HG03558 (cell line): ENCODE data around the gene AGXT.
A peak's percentile ranks its signal among the peaks of the same experiment; 100 is the strongest.

Experiments
- ATAC-seq: cut with Tn5 transposase; IDR thresholded peaks from one replicate; pipeline ENCODE4 v1.9.1; 2021; ENCODE audit warnings: moderate number of reproducible peaks; ENCODE audit not compliant: unreplicated experiment; ENCODE audit errors: extremely low read depth

Gene AGXT

DNA sequence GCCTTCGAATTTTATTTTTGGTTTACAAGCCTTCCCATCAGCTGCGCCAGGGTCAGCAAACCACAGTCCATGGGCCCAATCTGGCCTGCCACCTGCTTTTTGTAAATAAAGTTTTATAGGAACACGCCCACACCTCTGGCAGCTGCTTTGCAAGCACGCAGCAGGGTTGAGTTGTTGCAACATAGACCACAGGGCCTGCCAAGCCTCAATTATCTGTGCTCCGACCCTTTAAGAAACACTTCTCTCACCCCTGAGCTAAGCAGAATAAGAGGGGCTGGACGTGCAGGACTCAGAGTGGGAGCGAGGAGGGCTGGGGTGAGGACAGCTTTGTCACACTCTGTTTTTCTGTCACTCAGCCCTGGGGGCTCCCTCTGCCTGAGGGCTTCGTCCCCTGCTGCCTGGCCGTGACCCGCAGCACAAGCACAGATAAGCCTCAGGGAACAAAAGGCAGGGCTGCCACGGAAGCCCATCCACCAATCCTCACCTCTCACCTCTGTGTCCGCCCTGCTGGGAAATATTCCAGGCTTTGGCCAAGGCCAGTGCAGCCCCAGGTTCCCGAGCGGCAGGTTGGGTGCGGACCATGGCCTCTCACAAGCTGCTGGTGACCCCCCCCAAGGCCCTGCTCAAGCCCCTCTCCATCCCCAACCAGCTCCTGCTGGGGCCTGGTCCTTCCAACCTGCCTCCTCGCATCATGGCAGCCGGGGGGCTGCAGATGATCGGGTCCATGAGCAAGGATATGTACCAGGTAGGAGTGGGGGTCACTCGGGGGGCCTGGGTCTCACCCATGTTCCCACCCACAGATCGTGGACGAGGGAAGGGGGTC, at the start of gene AGXT:
Gene AGXT (plus strand): TSS at position 539 of the 823 bp plus-strand sequence. CDS start 42 bp downstream, at position 581.
- no peak for ATAC-seq

DNA sequence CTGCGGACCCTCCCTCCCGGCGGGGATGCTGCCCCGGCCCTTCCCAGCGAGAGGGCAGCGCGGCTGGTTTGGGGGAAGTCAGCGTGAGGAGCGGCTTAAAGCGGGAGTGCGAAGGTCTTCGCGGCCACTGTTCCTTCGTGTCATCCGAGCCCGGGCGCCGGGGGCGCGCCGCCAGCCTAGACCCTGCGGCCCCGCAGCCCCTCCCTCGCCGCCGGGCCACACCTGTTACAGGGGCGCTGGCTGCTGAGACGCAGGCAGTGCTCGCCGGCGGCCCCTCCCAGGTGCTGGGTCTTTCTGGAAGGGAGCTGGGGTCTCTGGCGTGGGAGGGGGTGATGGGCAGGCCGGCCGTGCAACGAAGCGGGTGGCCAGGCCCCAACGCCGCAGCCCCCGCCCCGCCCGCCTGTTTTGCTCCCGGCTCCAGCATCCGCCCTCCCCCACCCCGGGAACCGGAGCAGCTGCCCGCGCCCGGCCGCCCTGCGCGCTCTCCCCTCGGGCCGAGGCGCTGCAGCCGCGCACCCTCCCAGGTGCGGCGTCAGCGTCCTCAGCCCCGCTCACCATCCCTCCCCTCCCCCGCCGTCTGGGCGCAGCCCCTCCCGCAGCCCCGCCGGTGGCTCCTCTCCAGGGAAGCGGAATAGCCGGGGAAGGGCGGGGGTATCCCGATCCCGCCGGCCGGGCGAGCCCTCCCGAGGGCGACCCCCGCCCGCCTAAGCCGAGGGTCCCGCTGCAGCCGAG, 49.3 kb upstream of the AGXT start:
- ATAC-seq = no peak

DNA sequence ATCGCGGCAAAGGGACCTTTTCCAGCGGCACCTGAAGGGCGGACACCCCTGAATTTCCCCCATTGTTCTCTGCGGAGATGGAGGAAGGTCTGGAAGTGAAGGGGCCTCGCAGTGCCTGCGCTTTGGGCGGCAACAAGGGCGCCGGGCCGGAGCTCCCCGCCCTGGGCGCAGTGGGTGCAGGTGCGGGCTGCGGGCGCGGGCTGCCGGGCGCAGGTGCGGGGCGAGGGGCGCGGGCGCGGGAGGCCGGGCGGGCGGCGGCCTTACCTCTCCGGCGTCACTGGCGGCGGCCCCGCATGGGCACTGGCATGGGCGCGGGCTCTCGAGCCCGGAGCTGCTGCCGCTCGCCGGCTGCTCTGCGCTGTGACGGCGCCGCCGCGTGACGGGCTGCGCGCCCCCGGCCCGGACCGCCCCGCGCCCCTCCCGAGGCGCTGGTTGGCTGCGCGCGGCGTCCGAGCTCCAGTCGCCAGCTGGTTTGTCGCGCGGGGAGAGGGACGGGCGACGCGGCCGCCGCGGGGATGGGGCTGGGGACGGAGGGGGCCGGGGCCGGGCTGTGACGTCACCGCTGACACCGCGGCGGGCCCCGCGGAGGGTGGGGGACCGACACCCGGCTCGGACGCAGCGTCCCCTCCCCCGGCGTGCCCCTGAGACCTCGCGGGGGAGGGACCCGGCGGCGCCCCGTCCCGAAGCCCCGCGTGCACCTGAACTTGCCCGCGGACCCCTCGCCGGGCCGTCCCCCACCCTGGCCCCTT, 48.6 kb upstream of the AGXT start, which contains the start of gene KIF1A:
Gene KIF1A (minus strand): TSS at position 362 of the 749 bp plus-strand sequence. CDS start 22,467 bp downstream, outside the sequence.
- no peak for ATAC-seq

DNA sequence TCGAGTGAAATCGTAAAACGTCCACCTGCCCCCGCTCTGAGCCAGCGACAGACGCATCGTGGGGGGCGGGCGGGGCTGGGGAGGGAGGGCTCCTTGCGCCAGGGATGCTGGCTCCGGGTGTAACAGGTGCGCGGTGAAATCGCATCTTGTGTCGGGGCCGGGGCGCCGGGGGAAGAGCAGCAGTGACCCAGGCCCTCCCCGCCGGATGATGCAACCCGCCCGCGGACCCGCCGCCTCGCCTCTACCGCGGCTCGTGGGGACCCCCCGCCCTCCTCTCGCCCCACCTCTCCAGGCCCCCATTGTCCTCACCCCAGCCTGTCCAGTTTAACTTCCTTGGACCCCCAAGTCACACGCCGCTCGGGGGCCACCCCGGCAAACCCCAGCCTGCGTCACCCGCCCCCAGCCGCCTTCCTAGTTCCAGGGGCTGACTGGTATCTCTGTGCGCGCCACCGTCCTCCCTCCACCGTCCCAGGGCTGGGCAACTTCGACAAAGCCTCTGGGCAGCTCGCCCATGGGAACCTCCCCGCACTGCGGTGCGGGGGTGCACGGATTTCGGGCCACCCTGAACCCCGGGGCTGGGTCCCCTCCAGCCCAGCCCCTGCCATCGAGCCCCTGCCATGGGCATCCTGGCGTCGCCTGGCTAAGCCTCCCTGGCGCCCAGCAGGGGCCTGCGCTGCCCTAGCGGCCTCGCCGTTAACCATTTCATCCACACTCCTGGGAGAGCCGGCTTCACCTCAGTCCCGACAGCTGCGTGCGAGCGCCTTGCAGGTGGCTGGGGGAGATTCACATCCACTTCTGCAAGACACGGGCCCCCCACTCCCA, 47.8 kb upstream of the AGXT start:
- ATAC-seq = no peak

DNA sequence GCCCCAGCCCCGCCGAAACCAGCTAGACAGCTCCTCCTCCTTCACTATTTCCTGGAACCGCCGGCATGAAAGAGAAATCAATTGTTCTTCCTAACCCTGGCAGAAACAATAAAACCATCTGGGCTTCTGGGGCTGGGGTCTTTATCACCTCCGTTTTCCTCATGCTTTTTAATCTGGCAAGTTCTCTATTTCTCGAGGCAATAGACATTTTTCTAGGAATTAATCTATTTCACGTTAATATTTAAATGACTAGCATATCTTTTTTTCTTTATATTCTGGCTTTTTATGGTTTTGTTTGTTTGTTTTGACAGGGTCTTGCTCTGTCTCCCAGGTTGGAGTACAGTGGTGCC, 47.2 kb upstream of the AGXT start:
- ATAC-seq = no peak

DNA sequence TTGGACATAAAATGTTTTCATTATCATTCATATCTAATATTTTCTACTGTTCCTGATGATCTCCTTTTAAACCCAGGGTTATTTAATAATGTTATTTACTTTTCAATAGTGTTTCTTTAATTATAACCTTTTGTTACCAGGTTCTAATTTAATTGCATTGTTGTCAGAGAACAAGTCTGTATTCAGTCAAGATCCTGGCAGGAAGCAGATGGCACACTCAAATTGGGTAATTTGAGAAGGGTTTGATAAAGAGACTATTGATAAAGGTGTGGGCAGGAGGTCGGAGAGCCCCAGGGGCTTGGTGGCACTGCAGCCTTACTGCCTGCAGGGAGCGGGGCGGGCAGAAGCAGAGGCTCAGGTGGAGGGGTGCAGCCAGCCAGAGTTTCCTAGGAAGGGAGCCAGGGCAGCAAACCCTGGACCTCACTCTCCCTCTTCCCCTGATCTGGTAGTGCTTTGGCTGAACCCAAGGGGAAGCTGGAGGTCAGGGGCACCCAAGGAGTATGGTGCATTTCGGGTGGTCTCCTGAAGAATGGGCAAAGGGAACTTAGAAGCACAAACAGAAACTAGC, 46.3 kb upstream of the AGXT start:
- no peak for ATAC-seq

DNA sequence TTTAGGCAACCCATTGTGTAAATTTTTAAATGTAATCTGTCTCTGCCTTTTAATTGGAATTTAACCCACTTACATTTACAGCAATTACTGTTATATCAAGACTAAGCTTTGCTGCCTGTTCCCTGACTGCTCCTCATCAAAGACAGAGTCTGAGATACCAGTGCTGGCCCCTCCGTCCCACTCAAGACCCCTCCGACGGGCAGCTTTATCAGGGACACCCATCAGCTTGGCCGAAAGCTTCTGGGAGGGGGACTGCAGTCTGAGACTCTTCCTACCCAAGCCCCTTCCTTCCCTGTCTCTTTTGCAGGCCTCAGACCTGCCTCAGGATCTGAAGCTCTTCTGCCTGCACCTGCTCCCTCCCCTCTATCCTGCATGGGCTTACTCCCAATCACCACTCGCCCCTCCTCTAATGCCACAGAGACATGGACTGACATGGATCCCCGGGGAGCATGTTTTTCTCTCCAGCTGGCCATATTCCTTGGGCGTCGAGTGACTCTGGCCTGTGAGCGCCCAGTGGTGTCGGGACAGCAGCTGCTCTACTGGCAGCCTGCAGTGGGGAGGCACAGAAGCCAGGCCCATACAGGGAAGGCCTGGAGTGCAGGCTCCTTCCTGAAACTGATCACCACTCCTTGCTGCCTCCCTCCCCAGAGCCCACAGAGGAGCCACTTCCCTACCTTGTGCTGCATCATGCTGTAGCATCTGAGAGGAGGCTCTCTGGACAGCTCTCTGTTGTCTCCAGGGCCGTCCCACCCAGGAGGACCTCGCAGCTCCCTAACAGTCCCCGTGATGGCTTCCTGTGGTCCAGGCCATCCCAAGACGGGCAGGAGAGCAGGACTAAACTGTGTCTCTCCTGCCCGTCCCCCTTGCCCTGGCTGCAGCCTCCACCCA, 44.9 kb upstream of the AGXT start:
- ATAC-seq = no peak

DNA sequence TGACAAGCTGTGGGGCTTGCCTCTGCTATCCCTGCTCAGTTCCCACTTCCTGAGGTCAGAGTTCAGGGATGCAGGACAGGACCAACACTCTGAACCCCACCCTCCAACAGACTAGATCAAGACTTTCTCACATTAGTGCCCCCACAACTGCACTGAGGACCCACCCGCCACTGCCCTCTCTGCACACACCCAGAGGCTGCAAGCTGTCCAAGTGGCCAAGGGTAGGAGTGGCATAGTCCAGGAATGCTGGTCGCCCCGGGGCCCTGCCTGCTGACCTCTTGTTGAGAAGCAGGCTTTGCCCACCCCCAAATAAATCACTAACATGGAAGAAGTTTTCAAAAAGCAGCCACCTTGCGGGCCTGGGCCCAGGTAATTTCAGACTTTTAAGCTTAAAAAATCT, 43.1 kb upstream of the AGXT start:
- no peak for ATAC-seq

DNA sequence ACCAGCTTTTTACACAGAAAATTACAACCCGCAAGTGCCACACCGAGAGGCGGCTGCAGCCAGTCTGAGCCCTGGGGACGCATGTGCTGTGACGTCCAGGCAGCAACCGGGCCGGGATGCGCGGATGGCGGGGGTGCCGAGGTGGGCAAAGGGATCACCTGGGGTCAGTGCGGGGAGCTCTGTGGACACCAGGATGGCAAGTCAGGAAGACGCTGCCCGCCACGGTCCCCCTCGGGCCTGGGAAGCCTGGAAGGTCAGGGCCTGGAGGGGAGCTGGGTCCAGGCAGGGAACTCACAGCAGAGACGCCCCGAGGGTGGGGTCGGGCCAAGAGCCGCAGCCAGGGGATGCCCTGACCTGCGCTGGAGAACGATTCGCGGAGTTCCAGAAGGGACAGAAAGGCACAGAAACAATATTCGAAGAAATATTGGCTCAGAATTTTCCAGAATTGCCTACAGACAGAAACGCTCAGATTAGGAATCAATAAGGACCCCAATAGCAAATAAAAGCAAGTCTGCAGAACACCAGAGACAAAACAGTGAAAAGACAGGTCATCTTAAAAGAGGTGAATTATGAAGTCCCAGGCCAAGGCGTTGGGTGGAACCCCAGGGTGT, 36.9 kb upstream of the AGXT start:
- ATAC-seq = no peak

DNA sequence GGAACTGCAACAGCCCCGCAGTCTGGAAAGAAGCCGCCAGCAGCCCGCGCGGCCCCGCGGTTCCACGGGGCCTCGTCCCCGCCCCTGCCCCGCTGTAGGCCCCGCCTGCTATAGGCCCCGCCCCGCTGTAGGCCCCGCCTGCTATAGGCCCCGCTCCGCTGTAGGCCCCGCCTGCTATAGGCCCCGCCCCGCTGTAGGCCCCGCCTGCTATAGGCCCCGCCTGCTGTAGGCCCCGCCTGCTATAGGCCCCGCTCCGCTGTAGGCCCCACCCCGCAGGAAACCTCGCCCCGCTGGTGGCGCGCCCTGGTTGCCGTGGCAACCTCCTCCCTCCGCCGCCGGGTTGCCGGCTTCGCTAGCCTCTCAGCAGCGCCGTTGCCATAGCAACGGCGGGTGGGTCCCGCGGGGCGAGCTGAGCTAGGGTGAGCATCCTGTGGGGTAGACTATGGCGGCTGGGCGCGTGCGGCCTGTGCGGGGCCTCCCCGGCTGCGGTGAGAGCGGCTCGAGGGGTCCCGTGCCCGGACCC, 36.4 kb upstream of the AGXT start:
- ATAC-seq = peak; percentile 49

DNA sequence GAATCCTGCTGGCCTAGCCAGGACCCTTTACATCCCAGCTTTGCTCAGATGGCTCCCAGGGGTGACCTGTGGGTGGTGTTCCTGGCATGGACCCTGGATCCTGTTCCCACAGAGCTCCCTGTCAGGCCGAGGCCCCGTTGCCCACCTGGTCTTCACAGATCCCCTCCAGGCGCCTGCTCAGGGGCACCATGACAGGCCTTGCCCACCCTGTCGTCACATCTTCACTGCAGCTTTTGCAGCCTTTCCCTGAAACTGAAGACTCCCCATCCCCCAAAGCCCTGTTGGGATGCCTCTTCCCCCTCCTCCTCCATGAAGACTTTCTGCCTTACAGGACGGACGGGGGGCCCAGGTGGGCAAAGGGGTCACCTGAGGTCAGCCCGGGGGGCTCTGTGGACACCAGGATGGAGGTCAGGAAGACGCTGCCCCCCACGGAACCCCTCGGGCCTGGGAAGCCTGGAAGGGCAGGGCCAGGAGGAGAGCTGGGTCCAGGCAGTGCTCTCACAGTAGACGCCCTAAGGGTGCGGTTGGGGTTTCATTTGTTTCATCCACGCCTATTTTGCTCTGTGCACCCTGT, 35.6 kb upstream of the AGXT start:
- ATAC-seq = no peak

DNA sequence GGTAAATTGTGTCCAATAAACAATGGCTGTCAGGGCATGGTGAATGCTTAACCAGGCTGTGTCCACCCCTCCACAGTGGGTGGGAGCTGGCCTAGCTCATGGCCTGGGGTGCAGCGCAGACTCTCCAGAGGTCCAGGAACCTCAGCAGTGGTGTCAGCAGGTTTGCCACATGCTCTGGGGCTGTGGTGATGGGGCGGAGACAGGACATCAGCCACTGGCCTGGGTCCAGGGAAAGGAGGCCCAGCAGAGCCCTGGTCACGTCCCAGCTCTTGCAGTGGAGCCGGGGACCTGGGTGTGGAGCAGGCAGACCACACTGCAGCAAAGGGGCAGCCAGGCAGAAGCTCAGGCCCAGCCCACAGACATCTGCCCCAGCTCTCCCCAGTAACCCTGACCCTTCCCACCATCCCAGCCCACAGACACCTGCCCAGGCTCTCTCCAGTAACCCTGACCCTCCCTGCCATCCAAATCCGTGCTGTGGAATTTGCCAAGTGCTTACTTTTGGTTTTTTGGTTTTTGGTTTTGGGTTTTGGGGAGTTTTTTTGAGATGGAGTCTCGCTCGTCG, 34.8 kb upstream of the AGXT start:
- ATAC-seq = no peak

DNA sequence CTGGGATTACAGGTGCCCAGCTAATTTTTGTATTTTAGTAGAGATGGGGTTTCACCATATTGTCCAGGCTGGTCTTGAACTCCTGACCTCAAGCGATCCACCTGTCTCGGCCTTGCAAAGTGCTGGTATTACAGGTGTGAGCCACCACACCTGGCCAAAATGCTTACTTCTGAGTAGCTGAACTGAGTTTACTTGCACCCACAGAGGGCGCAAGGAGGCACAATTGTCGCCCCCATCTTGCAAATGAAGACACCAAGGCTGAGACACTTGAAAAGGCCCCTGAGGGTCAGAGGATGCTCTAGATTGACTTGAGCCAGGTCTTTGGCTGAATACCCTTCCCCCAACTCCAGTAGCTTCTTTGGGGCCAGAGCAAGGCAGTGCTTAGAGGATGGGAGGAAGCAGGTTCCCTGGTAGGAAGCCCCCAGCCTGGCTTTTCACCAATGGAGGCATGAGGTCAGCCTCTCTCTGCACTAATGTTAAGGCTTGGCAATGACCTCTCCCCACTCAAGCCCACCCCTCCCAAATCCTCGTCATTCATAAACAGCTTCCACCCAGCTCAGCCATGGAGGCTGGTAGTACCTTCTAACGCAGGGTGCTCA, 34.1 kb upstream of the AGXT start:
- no peak for ATAC-seq

DNA sequence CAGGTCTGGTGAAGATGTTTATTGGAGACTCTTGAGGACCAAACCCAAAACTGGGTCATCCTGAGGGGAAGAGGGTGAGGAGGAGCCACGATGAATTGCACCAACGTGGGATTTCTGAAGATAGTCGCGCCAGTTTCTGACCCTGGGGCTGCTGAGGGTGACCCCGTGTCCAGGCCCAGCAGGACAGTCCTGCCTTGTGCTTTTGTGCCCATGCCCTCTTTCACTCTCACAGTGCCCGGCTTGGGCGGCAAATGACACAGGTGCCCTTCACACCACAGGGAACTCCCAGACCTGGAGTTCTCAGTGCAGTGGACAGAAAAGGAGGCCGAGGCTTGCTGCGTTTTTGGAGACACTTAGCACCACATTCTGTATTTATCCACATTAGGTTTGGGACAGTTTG, 33.1 kb upstream of the AGXT start:
- ATAC-seq = no peak

DNA sequence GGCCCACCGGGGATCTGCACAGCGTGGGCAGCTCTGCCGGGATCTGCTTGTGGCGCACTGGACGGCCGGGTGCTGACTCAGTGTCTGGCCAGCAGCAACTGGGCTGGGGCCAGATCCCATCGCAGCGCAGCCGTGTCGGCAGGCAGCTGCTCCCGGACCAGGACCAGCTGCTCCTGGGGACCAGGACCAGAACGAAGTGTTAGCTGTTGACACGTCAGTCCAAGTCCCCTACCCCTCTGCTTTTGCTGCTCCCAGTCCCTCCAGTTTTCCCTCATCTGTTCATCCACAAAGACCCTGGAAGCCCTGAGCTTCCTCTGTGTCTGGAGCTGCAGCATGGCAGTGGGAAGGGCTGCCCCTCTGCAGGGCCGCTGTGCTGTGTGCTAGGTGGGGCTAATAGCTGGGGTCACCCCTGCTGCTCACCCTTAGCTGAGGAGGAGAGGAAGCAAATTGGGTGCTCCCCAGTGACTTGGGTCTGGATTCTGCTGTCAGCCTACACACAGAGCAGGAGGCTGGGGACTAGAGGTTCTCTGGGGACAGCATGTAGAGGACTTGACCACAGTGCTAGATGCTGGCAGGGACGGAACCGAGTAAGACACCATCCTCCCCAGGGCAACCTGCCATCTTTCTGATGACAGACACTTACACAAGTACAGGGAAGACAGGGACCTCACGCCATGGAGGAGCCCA, 31.7 kb upstream of the AGXT start:
- no peak for ATAC-seq

DNA sequence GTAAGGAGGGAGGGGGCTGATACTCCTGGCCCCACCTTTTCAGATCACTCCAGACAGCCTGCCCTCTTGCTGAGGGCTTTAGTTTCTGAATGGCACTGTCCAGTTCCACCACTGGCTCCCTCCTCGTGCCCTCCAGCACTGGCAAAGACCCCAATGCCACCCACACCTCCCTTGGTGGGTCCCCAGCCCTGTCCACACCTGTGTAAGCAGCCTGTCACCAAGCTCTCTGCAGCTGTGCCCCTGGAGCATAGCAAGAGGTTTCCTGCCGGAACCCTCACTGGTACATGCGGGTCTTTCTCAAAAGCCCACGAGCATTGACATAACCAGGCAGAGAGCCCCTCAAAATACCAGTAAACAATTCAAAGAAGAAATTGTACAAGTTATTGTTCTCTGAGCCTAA, 31.0 kb upstream of the AGXT start:
- ATAC-seq = no peak
